22Rv1 (cell line): ENCODE results near the gene FIZ1.

Experiments used
- ZFX ChIP-seq: fragments of 450-650 bp; IDR thresholded peaks from 2 replicates; pipeline ENCODE4 v1.6.1; 2017; ENCODE audit warnings: antibody characterized with exemption, borderline replicate concordance
- TF ChIP-seq, protein P1 (sequence below): fragments of 450-650 bp; IDR thresholded peaks from 2 replicates; pipeline ENCODE4 v1.5.1; 2017; ENCODE audit warnings: mild to moderate bottlenecking

DNA sequence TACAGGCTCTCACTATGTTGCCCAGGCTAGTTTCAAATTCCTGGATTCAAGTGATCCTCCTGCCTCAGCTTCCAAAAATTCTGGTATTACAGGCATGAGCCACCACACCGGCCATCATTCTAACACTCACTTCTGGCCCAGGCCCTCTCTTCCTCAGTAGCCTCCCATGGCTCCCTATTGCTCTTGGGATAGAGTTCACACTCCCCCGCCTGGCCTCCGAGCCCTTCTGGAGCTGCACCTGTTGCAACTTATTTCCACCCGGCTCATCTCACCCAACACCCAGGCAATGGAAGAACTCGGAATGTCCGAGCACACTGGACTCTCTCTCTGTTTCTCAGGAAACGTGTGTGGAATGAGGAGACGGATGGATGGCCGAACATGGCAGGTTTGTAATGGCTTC is 45.0 kb downstream of the FIZ1 start:
- TF ChIP-seq, protein P1, sequence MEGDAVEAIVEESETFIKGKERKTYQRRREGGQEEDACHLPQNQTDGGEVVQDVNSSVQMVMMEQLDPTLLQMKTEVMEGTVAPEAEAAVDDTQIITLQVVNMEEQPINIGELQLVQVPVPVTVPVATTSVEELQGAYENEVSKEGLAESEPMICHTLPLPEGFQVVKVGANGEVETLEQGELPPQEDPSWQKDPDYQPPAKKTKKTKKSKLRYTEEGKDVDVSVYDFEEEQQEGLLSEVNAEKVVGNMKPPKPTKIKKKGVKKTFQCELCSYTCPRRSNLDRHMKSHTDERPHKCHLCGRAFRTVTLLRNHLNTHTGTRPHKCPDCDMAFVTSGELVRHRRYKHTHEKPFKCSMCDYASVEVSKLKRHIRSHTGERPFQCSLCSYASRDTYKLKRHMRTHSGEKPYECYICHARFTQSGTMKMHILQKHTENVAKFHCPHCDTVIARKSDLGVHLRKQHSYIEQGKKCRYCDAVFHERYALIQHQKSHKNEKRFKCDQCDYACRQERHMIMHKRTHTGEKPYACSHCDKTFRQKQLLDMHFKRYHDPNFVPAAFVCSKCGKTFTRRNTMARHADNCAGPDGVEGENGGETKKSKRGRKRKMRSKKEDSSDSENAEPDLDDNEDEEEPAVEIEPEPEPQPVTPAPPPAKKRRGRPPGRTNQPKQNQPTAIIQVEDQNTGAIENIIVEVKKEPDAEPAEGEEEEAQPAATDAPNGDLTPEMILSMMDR = no peak
- TF ChIP-seq ZFX = no peak
